GM12891 (cell line): ENCODE data around the gene KRTAP10-9.
"Not testable (repeated sequence)": the region's sequence is repeated elsewhere in the genome, so short reads cannot be mapped to it uniquely, and the experiment has no call there.

Experiments used
- DNase-seq: peaks from one replicate; pipeline ENCODE4 v3.0.0; 2011; ENCODE audit warnings: low spot score; ENCODE audit not compliant: insufficient read length
- FAIRE-seq: peaks from 2 replicates; lab custom pipeline; 2011; peaks lifted over from hg19 to GRCh38; lab: Jason Lieb, UNC
- PAX5 ChIP-seq: IDR thresholded peaks from 2 replicates; pipeline ENCODE4 v1.6.1; 2011; ENCODE audit warnings: low read length, moderate library complexity, mild to moderate bottlenecking; ENCODE audit not compliant: insufficient read depth, severe bottlenecking
- POLR2A ChIP-seq: IDR thresholded peaks from 2 replicates; pipeline ENCODE4 v1.6.1; 2011; ENCODE audit warnings: low read depth, low read length, control low read depth
- POLR2AphosphoS5 ChIP-seq: IDR thresholded peaks from 2 replicates; pipeline ENCODE4 v1.6.1; 2011; ENCODE audit warnings: low read depth, low read length, control low read depth
- POU2F2 ChIP-seq: IDR thresholded peaks from 2 replicates; pipeline ENCODE4 v1.6.1; 2011; ENCODE audit warnings: low read depth, mild to moderate bottlenecking, control low read depth, low read length, moderate library complexity
- SPI1 ChIP-seq: IDR thresholded peaks from 2 replicates; pipeline ENCODE4 v1.6.1; 2011; ENCODE audit warnings: low read depth, low read length, control low read depth
- TAF1 ChIP-seq: IDR thresholded peaks from 2 replicates; pipeline ENCODE4 v1.6.1; 2011; ENCODE audit warnings: low read depth, low read length, control low read depth

KRTAP10-9 gene

DNA sequence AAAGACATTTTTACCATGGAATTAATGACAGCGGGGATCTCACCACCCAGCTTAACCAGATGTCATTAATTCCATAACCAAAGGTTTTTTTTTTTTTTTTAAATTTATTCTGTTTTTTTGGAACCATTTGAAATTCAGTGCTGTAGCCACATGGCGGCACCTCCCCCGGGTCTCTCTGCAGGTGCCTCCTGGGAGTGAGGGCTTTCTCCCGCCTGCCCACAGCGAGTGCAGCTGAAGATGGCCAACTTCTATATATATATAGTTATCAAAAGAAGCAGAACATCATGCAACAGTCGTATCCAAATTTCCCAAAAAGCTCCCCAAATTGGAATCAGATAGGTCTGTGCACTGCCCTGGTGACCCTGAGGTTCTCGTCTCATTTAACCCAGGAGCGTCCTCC lies 11.4 kb upstream of the KRTAP10-9 start:
- TF ChIP-seq POLR2AphosphoS5, result no peak
- FAIRE-seq, result no peak
- no peak for DNase-seq

- FAIRE-seq, result no peak
- DNase-seq, result no peak
- TF ChIP-seq TAF1, result no peak
- TF ChIP-seq SPI1, result no peak
- no peak for TF ChIP-seq POLR2A
- TF ChIP-seq PAX5, result no peak
- no peak for TF ChIP-seq POLR2AphosphoS5
- TF ChIP-seq POU2F2, result no peak
These were observed 10.8 kb upstream of the KRTAP10-9 start for GRCh38 chr21:44615911-44616590.

- DNase-seq, result no peak
- TF ChIP-seq TAF1 (no peak), PAX5 (no peak), POLR2A (no peak), SPI1 (no peak), POU2F2 (no peak), POLR2AphosphoS5 (no peak)
- no peak for FAIRE-seq
These were observed 10.3 kb upstream of the KRTAP10-9 start for GRCh38 chr21:44616591-44616926.

GRCh38 chr21:44617071-44617501 lies 9.8 kb upstream of the KRTAP10-9 start:
- FAIRE-seq (no peak), DNase-seq (no peak)
- TF ChIP-seq POLR2A (no peak), POU2F2 (no peak), SPI1 (no peak), TAF1 (no peak), POLR2AphosphoS5 (no peak), PAX5 (no peak)

DNA sequence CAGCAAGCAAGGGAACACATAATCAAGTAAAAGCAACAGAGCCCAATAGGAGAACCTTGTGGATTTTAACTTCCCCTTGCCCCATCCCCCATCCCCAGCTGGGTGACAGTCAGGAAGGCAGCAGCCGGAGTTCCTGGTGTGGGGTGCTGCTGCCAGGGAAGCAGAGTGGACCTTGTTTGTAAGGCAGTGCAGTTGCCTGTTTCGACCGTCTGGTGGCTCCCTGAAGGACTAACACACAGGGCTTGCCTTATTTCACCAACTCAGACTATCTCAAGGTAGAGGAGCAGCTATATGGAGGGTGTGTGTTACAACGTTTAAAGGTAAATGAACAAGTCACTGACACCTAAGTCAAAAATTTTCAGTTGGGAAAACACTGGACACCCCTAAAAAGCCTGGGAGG lies 8.4 kb upstream of the KRTAP10-9 start:
- DNase-seq, result no peak
- no peak for FAIRE-seq
- TF ChIP-seq TAF1 (no peak), POLR2AphosphoS5 (no peak), SPI1 (no peak), PAX5 (no peak), POU2F2 (no peak), POLR2A (no peak)

GRCh38 chr21:44618909-44619308 lies 8.0 kb upstream of the KRTAP10-9 start:
- no peak for FAIRE-seq
- no peak for DNase-seq
- TF ChIP-seq SPI1, result no peak
- TF ChIP-seq POLR2A, result no peak
- TF ChIP-seq POLR2AphosphoS5, result no peak
- no peak for TF ChIP-seq TAF1
- TF ChIP-seq PAX5, result no peak
- TF ChIP-seq POU2F2, result no peak

- no peak for TF ChIP-seq PAX5
- no peak for TF ChIP-seq SPI1
- TF ChIP-seq POLR2AphosphoS5, result no peak
- TF ChIP-seq TAF1, result no peak
- no peak for TF ChIP-seq POLR2A
- TF ChIP-seq POU2F2, result no peak
- FAIRE-seq (no peak), DNase-seq (no peak)
These were observed 7.0 kb upstream of the KRTAP10-9 start for GRCh38 chr21:44619886-44620285.

- TF ChIP-seq TAF1 (no peak), POLR2AphosphoS5 (no peak), PAX5 (no peak), POU2F2 (no peak)
- DNase-seq, result no peak
- no peak for FAIRE-seq
These were observed 3.3 kb upstream of the KRTAP10-9 start for GRCh38 chr21:44623575-44623974.

- TF ChIP-seq POU2F2 (no peak), POLR2AphosphoS5 (no peak)
- no peak for FAIRE-seq
- DNase-seq, result no peak
These were observed 1.1 kb upstream of the KRTAP10-9 start for GRCh38 chr21:44625756-44626155.

DNA sequence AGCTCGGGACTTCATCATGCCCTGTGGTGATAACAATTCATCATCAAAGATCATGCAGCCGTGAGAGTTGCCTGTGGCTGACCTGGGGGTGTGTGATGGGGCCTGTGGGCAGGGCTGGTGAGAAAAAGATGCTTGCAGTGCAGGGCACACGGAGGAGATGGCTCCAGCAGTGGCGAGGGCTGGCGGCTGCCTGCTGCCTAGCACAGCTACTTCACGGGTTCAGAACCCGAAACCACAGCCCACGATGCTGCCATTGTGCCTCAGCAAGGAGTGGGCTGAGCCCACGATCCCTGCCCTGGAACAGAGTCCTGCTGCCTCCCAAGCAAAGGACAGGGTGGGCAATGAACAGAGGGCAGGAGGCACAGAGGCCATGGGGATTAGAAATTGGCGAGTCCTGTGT lies 631 bp upstream of the KRTAP10-9 start:
- FAIRE-seq, result no peak
- TF ChIP-seq POLR2AphosphoS5, result no peak
- no peak for TF ChIP-seq PAX5
- no peak for TF ChIP-seq POLR2A
- no peak for TF ChIP-seq TAF1
- no peak for TF ChIP-seq POU2F2
- TF ChIP-seq SPI1, result no peak
- DNase-seq, result no peak

- not testable (repeated sequence) for FAIRE-seq
These were observed 409 bp downstream of the KRTAP10-9 start for GRCh38 chr21:44627181-44627822.

GRCh38 chr21:44627831-44628233 lies 939 bp downstream of the KRTAP10-9 start:
- not testable (repeated sequence) for FAIRE-seq, DNase-seq

More at GRCh38 chr21:44627181-44627822, 409 bp downstream of the KRTAP10-9 start:
- DNase-seq, result not testable (repeated sequence)
